NK-92 (cell line): ENCODE results near the gene ZNF578.
"Not testable (repeated sequence)": the region's sequence is repeated elsewhere in the genome, so short reads cannot be mapped to it uniquely, and the experiment has no call there.

Source experiments
- DNase-seq: peaks from one replicate; lab custom pipeline; 2025; ENCODE audit not compliant: unreplicated experiment; lab: John Stamatoyannopoulos, UW

The ZNF578 gene

DNA sequence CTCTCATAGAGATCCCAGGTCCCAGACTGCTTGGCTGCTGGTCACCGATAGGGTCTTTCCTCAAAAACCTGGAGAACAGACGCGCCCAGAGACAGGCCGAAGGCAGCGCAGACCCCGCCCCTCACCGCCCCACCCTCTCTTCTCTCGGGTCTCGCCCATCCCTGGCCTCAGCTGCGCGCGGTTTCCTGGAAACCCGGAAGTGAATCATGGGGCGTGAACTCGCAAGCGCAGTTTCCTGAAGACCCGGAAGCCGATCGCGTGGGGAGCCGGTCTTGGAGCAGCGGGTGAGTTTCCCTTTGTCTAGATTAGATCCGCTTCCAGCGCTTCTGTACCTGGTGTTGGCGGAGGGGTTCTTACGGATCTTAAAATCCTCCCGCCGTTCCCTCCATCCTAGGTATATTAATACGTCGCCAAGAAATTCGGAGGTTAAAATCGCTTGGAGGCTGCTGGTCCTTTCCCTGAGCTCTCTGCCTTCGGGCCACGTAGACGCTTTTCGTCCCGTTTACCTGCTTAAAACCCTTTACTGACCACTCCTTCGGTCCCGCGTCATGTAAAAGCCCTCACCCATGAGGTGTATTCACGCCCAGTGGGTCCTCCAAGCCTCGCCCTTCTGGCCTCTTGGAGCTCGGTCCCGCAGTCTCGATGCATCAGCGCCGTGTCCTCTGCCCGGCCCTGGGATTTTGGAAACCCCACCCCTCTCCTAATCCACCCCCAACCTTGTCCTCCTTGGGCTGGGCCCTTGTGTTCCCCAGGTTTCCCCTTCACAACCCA is at the start of gene ZNF578:
Gene ZNF578, plus strand, starts transcription at position 230 of the 771 bp plus-strand sequence. CDS start 48,293 bp downstream, outside the sequence.
- no peak for DNase-seq

GRCh38 chr19:52410276-52410675 is 43.1 kb upstream of the ZNF578 start:
- no peak for DNase-seq

- DNase-seq, result no peak
Measured at GRCh38 chr19:52415711-52416110, 37.6 kb upstream of the ZNF578 start.

DNA sequence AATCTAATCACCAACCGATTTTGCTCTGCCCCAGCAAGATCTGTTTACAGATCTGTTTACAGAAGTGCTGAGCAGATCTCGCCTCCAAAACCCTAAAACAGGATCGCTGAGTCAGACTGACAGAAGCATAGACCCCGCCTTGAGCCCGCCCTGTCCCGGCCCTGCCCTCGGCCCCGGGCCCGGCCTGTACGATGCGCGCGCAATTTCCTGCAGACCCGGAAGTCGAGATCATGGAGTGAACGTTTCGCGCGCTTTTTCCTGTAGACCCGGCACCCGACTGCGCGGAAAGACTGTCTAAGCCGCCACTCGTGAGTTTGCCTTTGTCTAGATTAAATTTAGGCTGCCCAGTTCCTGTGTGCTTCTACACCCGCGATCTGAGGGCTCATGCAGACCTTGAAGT is 24.4 kb upstream of the ZNF578 start, which contains the start of gene ZNF534:
Gene ZNF534, plus strand, starts transcription at position 212 of the 400 bp plus-strand sequence. CDS start 2,327 bp downstream, outside the sequence.
- no peak for DNase-seq

DNA sequence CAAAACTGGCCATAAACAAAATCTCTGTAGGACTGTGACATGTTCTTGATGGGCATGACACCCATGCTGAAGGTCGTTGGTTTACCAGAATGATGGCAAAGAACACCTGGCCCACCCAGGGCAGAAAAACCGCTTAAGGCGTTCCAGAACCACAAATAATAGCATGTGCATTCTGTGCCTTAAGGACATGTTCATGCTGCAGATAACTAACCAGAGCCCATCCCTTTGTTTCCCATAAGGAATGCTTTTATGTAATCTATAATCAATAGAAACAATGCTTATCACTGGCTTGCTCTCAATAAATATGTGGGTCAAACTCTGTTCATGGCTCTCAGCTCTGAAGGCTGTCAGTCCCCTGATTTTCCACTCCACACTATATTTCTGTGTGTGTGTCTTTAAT is 11.2 kb upstream of the ZNF578 start:
- DNase-seq, result no peak

GRCh38 chr19:52444506-52444905 is 8.8 kb upstream of the ZNF578 start:
- no peak for DNase-seq

GRCh38 chr19:52451241-52451640 is 2.1 kb upstream of the ZNF578 start:
- no peak for DNase-seq

DNA sequence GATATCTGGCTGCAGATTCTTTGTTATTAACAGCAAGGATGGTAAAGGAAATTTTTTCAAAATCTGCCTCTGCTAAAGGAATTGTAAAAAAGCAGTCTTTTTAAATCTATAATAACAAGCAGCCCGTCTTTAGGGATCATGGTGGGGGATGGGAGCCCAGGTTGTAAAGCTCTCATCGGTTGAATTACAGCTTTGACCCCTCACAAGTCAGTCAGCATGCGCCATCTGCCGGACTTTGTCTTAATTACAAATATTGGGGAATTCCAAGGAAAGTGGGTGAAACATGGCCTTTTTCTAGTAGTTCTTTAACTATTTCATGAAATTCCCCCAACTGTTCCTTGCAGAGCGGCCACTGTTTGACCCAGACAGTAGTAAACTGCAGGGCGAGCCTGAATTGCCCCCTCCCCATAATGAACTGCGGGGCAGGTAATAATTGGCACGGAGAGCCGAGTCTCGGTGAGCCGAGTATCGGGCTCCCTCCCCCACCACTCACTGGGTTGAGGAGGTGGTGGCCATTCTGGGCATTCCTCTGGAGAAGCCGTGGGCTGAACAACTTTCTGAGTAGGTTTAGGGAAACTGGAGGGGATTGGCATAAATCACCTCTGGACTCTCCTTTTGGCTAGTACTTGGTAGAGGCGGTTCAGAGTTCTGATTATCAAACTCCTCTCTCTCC is 11.6 kb downstream of the ZNF578 start:
- no peak for DNase-seq

- no peak for DNase-seq
Measured at GRCh38 chr19:52473655-52474350, 20.4 kb downstream of the ZNF578 start.

GRCh38 chr19:52474351-52475127 is 21.2 kb downstream of the ZNF578 start:
- DNase-seq, result no peak

DNA sequence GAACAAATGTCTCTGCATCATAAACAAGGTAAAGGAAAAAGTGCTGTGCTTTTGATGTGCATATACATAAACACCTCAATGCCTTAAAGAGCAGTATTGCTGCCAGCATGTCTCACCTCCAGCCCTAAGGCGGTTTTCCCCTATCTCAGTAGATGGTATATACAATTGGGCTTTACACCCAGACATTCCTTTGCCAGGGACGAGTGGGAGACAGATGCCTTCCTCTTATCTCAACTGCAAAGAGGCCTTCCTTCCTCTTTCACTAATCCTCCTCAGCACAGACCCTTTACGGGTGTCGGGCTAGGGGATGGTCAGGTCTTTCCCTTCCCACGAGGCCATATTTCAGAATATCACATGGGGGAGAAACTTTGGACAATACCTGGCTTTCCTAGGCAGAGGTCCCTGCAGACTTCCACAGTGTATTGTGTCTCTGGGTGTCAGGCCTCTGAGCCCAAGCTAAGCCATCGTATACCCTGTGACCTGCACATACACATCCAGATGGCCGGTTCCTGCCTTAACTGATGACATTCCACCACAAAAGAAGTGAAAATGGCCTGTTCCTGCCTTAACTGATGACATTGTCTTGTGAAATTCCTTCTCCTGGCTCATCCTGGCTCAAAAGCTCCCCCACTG is 30.9 kb downstream of the ZNF578 start:
- DNase-seq, result not testable (repeated sequence)

- not testable (repeated sequence) for DNase-seq
Measured at GRCh38 chr19:52485064-52485463, 31.7 kb downstream of the ZNF578 start.

DNA sequence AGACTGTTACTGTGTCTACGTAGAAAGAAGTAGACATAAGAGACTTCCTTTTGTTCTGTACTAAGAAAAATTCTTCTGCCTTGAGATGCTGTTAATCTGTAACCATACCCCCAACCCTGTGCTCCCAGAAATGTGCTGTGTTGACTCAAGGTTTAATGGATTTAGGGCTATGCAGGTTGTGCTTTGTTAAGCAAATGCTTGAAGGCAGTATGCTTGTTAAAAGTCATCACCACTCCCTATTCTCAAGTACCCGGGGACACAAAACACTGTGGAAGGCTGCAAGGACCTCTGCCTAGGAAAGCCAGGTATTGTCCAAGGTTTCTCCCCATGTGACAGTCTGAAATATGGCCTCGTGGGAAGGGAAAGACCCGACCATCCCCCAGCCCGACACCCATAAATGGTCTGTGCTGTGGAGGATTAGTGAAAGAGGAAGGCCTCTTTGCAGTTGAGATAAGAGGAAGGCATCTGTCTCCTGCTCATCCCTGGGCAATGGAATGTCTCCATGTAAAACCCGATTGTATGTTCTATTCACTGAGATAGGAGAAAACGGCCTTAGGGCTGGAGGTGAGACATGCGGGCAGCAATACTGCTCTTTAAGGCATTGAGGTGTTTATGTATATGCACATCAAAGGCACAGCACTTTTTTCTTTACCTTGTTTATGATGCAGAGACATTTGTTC is 32.3 kb downstream of the ZNF578 start:
- DNase-seq, result not testable (repeated sequence)

DNA sequence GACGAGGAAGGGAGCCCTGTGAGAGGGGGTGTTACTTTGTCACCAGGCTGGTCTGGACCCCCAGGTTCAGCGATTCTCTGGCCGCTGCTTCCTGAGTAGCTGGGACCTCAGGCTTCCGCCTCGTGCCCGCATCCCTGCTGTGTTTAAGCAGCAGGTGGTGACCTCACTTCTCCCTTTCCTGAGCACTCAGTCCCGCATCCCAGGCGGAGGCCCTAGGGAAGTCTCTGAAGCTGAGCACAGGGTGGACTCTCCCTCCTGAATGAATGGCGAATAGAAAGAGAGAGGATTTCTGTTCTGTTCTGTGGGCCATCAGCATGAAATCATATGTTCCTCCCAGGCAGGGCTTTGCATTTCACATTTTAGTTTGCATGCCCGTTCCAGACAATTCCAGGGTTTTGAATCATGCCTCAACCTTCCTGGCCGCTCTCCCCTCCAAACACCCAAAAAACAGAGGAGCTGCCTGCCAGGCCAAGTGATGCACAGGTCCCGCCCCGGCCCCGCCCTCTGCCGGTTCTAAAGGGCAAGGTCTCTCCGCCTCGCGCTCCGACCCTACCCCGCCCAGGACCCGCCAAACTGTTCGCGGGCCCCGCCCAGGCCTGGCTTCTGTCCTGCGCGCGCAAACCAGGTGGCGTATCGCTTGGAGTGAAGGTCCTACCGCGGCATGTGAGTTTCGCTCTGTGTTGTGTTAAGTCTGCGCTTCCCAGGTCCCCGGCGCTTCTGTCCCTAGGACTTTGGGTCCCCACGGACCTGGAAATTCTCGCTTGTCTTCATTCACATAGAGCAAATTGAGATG is 39.0 kb downstream of the ZNF578 start:
- no peak for DNase-seq

DNA sequence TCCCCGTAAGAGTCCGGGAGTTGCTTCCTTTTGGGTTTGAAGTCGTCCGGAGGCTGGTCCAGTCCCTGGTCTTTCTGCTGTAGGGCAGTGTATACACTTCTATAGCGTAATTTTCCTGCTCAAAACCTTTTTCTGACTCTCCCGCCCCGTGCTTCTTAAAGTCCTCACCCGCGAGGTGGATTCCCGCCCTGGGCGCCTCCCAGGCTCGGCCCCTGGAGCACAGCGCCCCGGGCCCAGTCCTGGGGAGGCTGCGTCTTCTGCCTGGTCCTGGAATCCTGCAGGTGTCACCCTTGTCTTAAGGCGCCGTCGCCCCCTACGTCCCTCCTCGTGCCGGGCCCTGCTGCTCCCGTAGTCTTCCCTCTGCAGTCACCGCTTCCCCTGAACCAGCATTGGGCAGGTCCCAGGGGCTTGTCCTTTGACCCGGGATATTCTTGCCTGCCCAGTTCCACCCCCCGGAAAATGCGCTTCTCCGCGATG is 39.7 kb downstream of the ZNF578 start:
- no peak for DNase-seq

- no peak for DNase-seq
Measured at GRCh38 chr19:52494518-52494917, 41.2 kb downstream of the ZNF578 start.

DNA sequence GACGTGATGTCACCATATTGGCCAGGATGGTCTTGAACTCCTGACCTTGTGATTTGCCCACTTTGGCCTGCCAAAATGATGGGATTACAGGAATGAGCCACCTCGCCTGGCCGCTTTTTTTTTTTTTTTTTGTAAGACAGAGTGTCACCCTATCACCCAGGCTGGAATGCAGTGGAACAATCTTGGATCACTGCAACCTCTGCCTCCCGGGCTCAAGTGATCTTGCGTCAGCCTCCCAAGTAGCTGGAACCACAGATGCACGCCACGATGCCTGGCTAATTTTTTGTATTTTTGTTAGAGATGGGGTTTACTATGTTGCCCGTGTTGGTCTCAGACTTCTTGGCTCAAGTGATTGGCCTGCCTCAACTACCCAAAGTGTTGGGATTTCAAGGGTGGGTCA is 45.2 kb downstream of the ZNF578 start:
- no peak for DNase-seq

DNA sequence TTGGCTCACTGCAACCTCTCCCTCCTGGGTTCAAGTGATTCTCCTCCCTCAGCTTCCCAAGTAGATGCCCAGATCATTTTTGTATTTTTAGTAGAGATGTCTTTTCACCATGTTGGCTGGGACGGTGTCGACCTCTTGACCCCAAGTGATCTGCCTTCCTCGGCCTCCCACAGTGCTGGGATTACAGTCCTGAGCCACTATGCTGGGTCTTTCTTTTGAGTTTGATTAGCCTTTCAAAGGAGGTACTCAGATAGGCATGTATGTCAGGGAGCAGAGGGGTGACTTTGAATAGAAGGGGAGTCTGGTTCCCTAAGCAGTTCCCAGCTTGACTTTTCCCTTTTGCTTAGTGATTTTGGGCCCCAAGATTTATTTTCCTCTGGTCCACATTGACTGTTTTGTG is 47.1 kb downstream of the ZNF578 start:
- DNase-seq, result not testable (repeated sequence)

- DNase-seq, result not testable (repeated sequence)
Measured at GRCh38 chr19:52500991-52501390, 47.6 kb downstream of the ZNF578 start.
